Measurements from ENCODE around the gene VEZT. TPM values are rescaled to one million over a fixed set of nuclear protein-coding genes. Genes with fewer than 3 reads are reported as not detected.
A peak's percentile ranks its signal among the peaks of the same experiment; 100 is the strongest.
"Not testable (repeated sequence)": the region's sequence is repeated elsewhere in the genome, so short reads cannot be mapped to it uniquely, and the experiment has no call there.

VEZT gene
- total RNA-seq, 1 donor from 2014 or later, result 107 TPM

DNA sequence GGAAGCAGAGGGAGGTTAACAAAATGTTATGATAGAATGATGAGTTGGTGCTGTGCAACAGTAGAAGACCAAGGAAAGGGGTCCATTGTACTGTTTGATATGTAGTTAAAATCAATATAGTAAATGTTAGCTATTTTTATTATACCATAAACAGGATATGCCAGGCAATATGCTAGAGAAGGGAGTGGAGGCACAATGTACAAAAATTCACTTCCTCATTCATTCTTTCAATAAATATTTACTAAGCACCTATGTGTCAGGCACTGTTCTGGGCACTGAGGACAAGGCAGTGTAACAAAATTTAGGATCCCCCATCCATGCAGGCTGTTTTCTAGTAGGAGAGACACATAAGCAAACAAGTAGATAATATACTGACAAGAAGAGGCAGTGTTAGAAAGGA, 25.3 kb upstream of the VEZT start:
- H3K9me3 Mint-ChIP-seq, result no peaks in the 10 kb centered on the region
- no peak overlapping the region for H3K4me3 Mint-ChIP-seq
- no peak overlapping the region for H3K27ac Mint-ChIP-seq
- DNase-seq (ENCODE audit: low spot score in 2 of 2, unreplicated experiment in 2 of 2), result no peak
- H3K27me3 Mint-ChIP-seq (ENCODE audit: low read depth), result no peaks in the 10 kb centered on the region
- H3K36me3 Mint-ChIP-seq, result no peaks in the 10 kb centered on the region
- H3K4me1 Mint-ChIP-seq, result peaks cover 15% of the 10 kb centered on the region
- TF ChIP-seq, protein P1, sequence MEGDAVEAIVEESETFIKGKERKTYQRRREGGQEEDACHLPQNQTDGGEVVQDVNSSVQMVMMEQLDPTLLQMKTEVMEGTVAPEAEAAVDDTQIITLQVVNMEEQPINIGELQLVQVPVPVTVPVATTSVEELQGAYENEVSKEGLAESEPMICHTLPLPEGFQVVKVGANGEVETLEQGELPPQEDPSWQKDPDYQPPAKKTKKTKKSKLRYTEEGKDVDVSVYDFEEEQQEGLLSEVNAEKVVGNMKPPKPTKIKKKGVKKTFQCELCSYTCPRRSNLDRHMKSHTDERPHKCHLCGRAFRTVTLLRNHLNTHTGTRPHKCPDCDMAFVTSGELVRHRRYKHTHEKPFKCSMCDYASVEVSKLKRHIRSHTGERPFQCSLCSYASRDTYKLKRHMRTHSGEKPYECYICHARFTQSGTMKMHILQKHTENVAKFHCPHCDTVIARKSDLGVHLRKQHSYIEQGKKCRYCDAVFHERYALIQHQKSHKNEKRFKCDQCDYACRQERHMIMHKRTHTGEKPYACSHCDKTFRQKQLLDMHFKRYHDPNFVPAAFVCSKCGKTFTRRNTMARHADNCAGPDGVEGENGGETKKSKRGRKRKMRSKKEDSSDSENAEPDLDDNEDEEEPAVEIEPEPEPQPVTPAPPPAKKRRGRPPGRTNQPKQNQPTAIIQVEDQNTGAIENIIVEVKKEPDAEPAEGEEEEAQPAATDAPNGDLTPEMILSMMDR (IDR thresholded peaks at IDR 0.05; ENCODE audit: unreplicated experiment), result no peak

DNA sequence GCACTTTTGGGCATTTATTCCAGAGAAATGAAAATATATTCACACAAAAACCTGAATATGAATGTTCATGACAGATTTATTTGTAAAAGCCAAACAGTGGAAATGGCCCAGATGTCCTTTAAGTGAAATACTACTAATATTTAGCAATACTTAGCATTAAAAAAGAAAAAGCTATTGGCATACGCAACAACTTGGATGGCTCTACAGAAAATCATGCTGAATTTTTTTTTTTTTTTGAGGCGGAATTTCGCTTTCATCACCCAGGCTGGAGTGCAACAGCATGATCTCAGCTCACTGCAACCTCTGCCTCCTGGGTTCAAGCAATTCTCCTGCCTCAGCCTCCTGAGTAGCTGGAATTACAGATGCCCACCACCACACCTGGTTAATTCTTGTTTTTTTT, 24.5 kb upstream of the VEZT start:
- TF ChIP-seq, protein P1 (IDR thresholded peaks at IDR 0.05; ENCODE audit: unreplicated experiment), result no peak
- H3K4me1 Mint-ChIP-seq, result peaks cover 17% of the 10 kb centered on the region
- DNase-seq (ENCODE audit: low spot score in 2 of 2, unreplicated experiment in 2 of 2), result no peak
- no peaks in the 10 kb centered on the region for H3K27me3 Mint-ChIP-seq (ENCODE audit: low read depth)
- H3K9me3 Mint-ChIP-seq, result no peaks in the 10 kb centered on the region
- H3K4me3 Mint-ChIP-seq, result no peak overlapping the region
- no peaks in the 10 kb centered on the region for H3K36me3 Mint-ChIP-seq
- no peak overlapping the region for H3K27ac Mint-ChIP-seq

DNA sequence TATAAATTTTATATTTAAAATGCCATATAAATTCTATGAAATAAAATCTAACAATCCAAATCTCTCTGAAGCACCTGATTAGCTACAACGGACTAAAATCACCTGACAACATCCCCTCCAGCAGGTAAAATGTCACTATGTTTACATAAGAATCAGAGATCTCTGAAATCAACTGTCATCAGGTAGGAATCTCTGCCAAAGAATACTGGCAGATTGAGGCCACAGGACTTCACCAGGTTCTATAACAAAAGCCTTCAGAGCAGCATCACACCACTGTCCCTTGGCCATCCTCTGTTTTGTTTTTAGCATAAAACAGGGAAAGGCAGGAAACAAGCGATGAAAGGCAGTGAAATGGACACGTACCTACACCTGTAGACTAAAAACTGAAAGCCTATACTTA, 22.5 kb upstream of the VEZT start:
- Mint-ChIP-seq H3K27ac (no peak overlapping the region), H3K4me1 (peaks cover 26% of the 10 kb centered on the region), H3K4me3 (no peak overlapping the region), H3K27me3 (ENCODE audit: low read depth) (no peaks in the 10 kb centered on the region), H3K9me3 (no peaks in the 10 kb centered on the region), H3K36me3 (no peaks in the 10 kb centered on the region)
- DNase-seq (ENCODE audit: low spot score in 2 of 2, unreplicated experiment in 2 of 2), result no peak
- TF ChIP-seq, protein P1 (IDR thresholded peaks at IDR 0.05; ENCODE audit: unreplicated experiment), result no peak

DNA sequence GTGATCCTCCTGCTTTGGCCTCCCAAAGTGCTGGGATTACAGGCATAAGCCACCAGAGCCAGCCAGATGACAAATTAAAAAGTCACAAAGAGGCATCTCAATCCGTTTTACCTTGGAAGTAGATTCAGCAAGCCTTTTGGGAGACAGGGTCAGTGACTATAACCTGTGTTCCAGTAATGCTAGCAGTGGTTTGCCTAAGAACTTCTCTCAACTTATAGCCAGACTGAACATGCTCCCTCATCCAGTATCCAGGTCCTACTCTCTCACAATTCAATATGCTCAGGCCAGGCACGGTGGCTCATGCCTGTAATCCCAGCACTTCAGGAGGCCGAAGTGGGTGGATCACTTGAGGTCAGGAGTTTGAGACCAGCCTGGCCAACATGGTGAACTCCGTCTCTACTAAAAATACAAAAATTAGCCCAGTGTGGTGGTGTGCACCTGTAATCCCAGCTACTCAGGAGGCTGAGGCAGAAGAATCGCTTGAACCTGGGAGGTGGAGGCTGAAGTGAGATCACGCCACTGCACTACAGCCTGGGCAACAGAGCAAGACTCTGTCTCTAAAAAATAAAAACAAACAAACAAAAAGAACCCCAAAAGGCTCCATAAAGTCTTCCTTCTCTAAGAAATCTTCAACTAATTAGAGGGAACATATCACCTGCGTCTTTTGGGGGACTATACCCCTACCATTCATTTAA, 20.6 kb upstream of the VEZT start:
- DNase-seq (ENCODE audit: low spot score in 2 of 2, unreplicated experiment in 2 of 2); H3K27ac Mint-ChIP-seq; H3K36me3 Mint-ChIP-seq; H3K4me3 Mint-ChIP-seq; H3K27me3 Mint-ChIP-seq (ENCODE audit: low read depth); H3K9me3 Mint-ChIP-seq: not testable (repeated sequence)
- peaks cover 45% of the 10 kb centered on the region for H3K4me1 Mint-ChIP-seq

DNA sequence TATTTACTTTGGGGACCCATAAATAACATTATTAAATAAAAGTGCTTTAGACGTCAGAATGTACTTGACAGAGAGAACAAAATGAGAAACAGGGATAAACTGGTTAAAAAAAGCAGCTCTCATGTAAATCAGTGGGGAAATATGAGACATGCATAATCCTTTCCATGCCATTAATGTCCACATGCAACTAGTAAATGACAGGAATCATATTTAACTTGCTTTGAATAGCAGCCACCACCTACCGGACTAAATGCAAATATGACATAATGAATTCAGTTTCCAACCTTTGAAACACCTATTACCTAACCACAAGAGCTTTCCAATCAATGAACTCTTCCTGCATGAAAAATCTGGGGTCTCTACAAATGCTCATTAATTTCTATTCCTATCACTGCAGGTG, 20.0 kb upstream of the VEZT start:
- DNase-seq (ENCODE audit: low spot score in 2 of 2, unreplicated experiment in 2 of 2), result no peak
- Mint-ChIP-seq H3K9me3 (no peaks in the 10 kb centered on the region), H3K4me1 (peaks cover 47% of the 10 kb centered on the region), H3K36me3 (no peaks in the 10 kb centered on the region), H3K27ac (no peak overlapping the region), H3K27me3 (ENCODE audit: low read depth) (no peaks in the 10 kb centered on the region), H3K4me3 (no peak overlapping the region)
- TF ChIP-seq, protein P1 (IDR thresholded peaks at IDR 0.05; ENCODE audit: unreplicated experiment), result no peak

DNA sequence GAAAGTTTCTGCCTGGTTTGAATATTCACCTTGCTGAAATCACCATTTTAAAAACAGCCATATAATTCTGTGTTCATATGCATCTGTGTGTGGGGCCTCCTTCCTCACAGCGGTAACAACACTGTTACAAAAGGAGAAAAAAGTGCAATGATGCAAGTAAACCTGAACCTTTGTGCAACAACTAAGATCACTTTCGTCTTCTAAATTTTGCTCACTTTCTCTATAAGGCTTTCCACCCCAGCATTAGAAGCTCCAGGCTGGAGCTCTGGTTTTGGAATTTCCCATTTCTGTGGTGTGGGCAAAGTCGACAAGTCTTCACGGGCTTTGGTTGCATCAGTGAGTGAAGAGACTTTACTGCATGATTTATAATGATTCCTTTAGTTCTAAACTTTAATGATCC, 18.7 kb upstream of the VEZT start:
- TF ChIP-seq, protein P1 (IDR thresholded peaks at IDR 0.05; ENCODE audit: unreplicated experiment), result no peak
- Mint-ChIP-seq H3K27ac (peak overlapping the region; percentile 2), H3K4me1 (peaks cover 58% of the 10 kb centered on the region), H3K9me3 (no peaks in the 10 kb centered on the region), H3K27me3 (ENCODE audit: low read depth) (no peaks in the 10 kb centered on the region), H3K36me3 (no peaks in the 10 kb centered on the region), H3K4me3 (no peak overlapping the region)
- no peak for DNase-seq (ENCODE audit: low spot score in 2 of 2, unreplicated experiment in 2 of 2)
